MG63 (cell line): ENCODE measurements around the gene UNC5C. TPM values are rescaled to one million over a fixed set of nuclear protein-coding genes. Genes with fewer than 3 reads are reported as not detected.

Experiments
- DNase-seq: peaks from one replicate; pipeline ENCODE4 v3.0.0-alpha.2; 2020
- H3K27me3 ChIP-seq: fragments of 250-450 bp; sonication (Bioruptor Pico); 2 replicates; pipeline ENCODE4 v1.5.1; 2020; ENCODE audit warnings: mild to moderate bottlenecking, moderate library complexity
- H3K36me3 ChIP-seq: fragments of 250-450 bp; sonication (Bioruptor Pico); 2 replicates; pipeline ENCODE4 v1.5.1; 2020; ENCODE audit warnings: mild to moderate bottlenecking, moderate library complexity
- H3K4me3 ChIP-seq: fragments of 250-450 bp; sonication (Bioruptor Pico); 2 replicates; pipeline ENCODE4 v1.5.1; 2020; ENCODE audit warnings: mild to moderate bottlenecking, moderate library complexity
- H3K9me3 ChIP-seq: fragments of 250-450 bp; sonication (Bioruptor Pico); 2 replicates; pipeline ENCODE4 v1.5.1; 2020; ENCODE audit warnings: mild to moderate bottlenecking, moderate library complexity
- total RNA-seq: library from RNA; depleted of rRNA; stranded (reverse); fragments of >200 nt; shearing (Covaris generic); gene quantifications from 2 replicates; pipeline ENCODE4 v1.2.3, GENCODE V29; 2014; ENCODE audit warnings: low replicate concordance

UNC5C gene
- total RNA-seq, 1 experiment from 2014 or later, result not detected

DNA sequence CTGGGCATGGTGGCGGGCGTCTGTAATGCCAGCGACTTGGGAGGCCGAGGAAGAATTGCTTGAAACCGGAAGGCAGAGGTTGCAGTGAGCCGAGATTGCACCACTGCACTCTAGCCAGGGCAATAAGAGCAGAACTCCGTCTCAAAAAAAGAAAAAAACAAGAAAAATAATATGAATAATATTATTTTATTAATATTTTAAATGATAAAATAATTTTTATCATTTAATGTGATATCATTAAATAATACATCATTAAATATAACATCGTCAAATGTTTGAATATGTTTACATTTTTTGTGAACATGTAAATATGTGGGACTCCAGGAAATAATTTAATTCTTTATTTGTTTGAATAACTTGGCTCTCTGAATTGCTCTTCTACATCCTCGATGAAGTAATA is 15.5 kb downstream of the UNC5C start:
- Histone ChIP-seq H3K9me3 (no peaks in the 10 kb centered on the region), H3K36me3 (no peaks in the 10 kb centered on the region), H3K27me3 (no peaks in the 10 kb centered on the region), H3K4me3 (no peak overlapping the region)
- no peak for DNase-seq

DNA sequence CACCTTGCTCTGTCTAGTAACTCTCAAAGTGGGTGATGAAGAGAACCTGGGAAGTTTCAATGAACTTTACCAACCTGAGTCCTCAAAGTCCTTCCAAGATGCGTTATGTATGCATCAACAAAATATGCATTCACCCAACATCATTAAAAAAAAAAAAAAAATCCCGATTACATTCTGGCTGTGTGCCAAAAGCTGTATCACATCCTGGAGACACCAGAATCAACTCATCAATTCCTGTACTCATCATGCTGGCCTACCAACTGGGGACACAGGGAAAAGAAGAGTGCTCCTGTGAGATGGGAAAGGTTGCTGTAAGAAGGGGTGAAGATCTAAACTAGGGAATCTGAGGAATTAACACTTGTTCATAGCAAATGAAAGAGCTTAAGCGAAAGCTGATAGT is 16.5 kb downstream of the UNC5C start:
- no peak for DNase-seq
- no peaks in the 10 kb centered on the region for H3K36me3 ChIP-seq

DNA sequence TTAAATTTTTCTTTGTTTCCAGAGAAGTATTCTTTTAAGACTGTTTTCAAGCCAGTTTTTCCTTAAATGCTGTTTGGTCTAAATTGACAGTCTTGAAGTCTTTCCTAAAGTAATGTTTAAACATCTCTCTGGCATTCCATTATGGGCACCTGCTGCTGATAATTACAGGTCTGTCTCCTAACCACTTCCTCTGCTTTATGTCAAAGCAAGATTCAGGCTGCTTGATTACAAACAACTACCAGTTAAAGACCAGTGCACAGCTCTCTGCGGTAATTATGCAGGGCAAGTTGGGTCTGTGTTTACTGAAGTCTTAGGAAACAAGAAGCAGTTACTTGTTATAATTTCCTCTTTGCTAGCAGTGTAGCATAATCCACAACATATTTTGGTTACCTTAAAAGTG is 17.6 kb downstream of the UNC5C start:
- no peak for DNase-seq
- Histone ChIP-seq H3K36me3 (no peaks in the 10 kb centered on the region), H3K4me3 (no peak overlapping the region), H3K27me3 (no peaks in the 10 kb centered on the region), H3K9me3 (no peaks in the 10 kb centered on the region)

More for the DNA sequence above, 16.5 kb downstream of the UNC5C start:
- H3K4me3 ChIP-seq, result no peak overlapping the region
- no peaks in the 10 kb centered on the region for H3K27me3 ChIP-seq
- no peaks in the 10 kb centered on the region for H3K9me3 ChIP-seq

DNA sequence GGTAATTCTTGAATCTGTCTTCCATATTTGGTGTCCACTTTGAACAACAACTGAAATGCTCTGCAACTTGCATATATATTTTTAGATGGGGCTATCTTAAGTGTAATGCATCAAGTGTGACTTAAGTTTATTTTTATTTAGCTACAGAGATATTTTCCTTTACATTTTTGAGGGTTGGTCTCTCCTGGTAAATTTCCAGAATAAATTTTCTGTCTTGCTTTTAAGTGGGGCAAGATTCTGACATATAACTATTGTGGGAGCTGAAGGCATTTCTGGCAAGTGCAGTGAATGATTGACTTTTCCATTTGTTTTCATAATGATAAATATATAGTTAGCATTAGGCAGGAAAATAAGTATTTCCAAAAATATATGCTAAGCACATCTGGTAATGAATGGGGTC is 18.8 kb downstream of the UNC5C start:
- no peak for DNase-seq
- Histone ChIP-seq H3K4me3 (no peak overlapping the region), H3K36me3 (no peaks in the 10 kb centered on the region), H3K27me3 (no peaks in the 10 kb centered on the region), H3K9me3 (no peaks in the 10 kb centered on the region)

DNA sequence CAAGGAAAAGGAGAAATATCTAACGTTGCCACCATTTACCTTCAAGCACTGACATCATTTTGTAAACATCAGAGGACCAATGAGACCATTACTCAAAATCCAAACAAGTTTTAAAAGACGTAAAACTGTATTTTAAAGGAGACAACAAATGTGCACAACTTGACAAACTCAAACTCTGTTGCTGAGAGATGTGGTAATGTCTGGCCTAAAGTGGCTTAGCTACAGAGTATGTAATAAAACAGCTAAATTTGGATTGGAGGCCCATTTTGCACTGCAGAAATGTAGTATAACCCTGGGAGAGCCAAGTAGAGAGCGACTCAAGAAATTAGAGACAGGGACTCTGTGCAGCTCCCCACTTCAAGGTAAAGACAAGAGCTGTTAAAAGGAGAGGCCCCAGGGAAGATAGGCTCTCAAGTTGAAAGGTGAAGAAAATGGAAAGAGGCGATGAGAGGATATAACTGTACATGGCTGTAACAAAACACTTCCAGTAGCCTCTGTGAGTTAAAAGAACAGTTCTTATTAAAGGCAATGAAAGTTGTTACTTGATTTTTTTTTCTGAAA is 20.3 kb downstream of the UNC5C start:
- no peaks in the 10 kb centered on the region for H3K36me3 ChIP-seq
- no peak for DNase-seq
- H3K9me3 ChIP-seq, result no peaks in the 10 kb centered on the region
- H3K4me3 ChIP-seq, result no peak overlapping the region
- no peaks in the 10 kb centered on the region for H3K27me3 ChIP-seq

DNA sequence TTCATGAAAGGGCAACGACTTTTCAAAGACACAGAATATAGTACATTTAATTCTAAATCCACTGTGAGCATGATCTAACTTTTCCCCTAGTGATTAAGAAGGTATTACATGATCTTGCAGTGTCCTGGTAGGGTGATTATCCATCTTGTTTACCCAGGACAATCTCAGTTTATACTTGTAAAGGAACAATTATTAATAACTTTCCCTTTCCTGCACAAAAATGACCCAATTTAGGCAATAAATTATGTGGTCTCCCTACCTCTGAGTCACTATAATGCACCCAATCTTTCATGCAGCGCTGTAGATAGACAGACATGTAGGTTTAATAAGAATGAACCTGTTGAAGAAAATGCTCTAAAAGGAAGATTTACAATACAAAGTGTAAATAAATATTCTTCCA is 22.7 kb downstream of the UNC5C start:
- no peak for DNase-seq
- no peaks in the 10 kb centered on the region for H3K27me3 ChIP-seq
- no peaks in the 10 kb centered on the region for H3K36me3 ChIP-seq
- no peaks in the 10 kb centered on the region for H3K9me3 ChIP-seq
- H3K4me3 ChIP-seq, result no peak overlapping the region

DNA sequence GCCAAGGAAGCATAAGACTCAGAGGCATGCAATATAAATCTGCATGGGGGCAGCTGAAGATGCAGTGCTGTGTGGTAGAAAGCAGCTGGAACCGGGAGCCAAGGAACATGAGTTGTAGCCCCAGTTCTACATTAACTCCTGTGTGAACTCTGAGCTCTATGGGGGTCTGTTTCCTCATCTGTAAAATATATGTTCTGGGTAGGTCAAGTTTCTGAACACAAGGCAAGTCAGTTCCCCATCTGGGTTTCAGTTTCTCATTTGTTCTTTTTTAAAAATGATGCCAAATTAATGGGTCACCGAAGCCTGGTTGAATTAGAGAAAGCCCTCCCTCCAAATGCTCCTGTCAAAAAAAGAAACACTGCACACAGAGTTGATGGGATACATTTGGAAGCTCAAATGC is 24.0 kb downstream of the UNC5C start:
- Histone ChIP-seq H3K9me3 (no peaks in the 10 kb centered on the region), H3K4me3 (no peak overlapping the region), H3K27me3 (no peaks in the 10 kb centered on the region), H3K36me3 (no peaks in the 10 kb centered on the region)
- no peak for DNase-seq

DNA sequence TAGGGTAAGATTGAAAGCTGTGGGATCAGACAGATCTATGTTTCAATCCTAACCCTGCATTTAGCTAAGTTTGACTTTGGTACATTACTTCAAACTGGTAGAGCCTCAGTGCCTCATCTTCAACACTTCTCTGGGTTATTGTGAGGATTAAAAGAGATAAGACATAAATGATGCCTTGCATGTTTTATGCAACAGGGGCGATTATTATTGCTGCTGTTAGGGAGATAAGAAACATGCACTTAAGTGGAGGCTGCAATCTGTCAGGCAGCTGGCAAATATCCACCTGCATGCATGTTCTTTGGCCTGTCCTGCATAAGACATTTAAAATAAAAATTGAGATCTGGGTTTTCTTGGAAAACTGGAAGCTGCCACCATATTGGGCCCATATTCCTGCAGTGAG is 24.6 kb downstream of the UNC5C start:
- no peaks in the 10 kb centered on the region for H3K36me3 ChIP-seq
- H3K27me3 ChIP-seq, result no peaks in the 10 kb centered on the region
- no peaks in the 10 kb centered on the region for H3K9me3 ChIP-seq
- no peak for DNase-seq
- no peak overlapping the region for H3K4me3 ChIP-seq

DNA sequence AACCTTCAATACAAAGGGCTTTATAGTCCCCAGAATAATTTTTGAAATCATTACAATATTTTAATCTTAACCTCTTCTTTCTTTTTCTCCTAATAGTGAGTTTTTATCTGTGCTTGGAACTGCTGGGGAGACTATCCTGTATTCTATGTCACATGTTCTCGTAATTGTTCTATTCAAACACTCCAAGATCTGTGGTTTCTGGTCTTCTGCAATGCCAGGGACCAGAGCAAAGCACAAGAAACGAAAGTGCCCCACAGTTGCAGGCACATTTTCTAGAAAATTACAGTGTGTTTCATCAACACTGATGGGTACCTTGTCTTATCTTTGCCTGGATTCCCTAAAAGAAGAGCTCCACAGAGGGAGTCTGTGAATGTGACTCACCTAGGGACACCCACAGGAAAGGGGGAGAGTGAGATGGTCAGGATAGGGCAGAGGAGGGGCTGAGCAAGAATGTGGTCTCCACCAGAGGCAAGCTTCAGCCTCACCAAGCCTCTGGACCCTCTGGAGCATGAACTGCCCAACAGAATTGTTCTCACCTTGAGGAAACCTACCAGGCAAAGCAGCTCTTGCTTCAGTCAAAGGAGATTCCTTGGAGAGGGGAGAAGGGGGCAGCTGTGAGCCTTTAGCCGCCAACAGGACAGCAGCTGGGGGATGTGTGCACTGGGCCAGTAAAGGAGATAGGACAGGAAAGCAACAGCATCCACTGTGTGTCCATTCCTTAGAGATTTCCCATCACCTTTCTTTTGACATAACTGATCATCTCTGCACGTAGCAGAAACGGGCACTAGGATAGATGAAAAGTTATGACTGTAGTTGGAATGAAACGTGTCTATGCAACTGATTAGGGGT is 25.9 kb downstream of the UNC5C start:
- Histone ChIP-seq H3K4me3 (no peak overlapping the region), H3K36me3 (no peaks in the 10 kb centered on the region), H3K9me3 (no peaks in the 10 kb centered on the region), H3K27me3 (no peaks in the 10 kb centered on the region)
- DNase-seq, result no peak

DNA sequence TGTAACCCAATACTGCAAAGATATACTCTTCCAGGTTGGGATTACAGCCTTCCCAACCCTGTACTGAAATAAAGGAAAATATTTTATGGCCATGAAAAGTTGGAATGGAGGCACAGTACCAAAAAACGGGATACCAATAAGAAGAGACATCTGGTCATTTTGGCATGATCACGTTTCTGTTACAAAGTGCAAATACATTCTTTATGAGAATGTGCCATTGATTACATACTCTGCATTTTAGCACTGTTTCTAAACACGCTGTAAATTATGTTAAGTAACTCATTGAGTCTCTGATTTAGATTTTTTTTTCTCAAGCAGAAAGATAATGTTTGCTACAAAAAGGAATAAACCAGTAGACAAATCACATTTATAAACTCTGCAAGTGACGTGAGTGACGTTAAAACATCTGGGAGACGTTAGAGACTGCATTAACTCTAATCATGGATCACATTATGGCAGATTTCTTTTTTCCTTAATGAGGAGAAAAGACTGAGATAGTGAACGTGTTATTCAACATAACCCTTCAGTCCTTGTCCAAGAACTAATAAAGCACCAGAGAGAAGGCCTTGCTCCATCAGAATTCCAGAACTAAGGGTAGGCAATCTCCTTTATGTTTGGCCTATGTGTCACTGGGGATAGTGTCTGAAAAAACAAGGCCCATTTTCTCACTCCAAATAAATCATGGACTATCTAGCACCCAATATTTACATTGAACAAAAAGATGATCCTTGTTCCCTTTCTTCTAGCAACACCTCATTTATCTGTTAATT is 31.0 kb downstream of the UNC5C start:
- Histone ChIP-seq H3K9me3 (no peaks in the 10 kb centered on the region), H3K4me3 (no peak overlapping the region), H3K36me3 (no peaks in the 10 kb centered on the region), H3K27me3 (no peaks in the 10 kb centered on the region)
- DNase-seq, result no peak

DNA sequence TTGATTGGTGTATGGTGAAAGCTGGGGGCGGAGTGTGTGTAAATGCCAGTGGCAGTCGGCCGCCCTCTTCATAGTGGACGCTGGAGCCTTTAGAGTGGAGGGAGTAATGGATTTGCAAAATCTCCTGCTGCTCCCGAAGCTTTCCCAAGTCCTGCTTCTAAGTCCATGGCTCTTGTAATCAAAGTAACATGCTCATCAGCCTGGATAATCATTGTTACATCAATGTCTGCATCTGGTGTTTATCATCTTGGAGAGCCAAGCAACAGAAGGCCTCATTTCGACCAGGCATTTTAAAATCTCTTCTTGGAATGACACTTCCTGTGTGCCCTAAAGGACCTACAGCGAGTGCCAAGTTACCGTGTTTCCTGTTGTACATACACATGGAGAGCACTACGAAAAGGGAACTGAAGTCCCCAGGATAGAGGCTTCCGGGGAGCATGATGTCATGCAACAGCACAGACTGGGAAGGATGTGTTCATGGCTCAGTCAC is 32.2 kb downstream of the UNC5C start:
- no peaks in the 10 kb centered on the region for H3K36me3 ChIP-seq
- no peak for DNase-seq
- no peak overlapping the region for H3K4me3 ChIP-seq
- no peaks in the 10 kb centered on the region for H3K27me3 ChIP-seq
- H3K9me3 ChIP-seq, result no peaks in the 10 kb centered on the region

DNA sequence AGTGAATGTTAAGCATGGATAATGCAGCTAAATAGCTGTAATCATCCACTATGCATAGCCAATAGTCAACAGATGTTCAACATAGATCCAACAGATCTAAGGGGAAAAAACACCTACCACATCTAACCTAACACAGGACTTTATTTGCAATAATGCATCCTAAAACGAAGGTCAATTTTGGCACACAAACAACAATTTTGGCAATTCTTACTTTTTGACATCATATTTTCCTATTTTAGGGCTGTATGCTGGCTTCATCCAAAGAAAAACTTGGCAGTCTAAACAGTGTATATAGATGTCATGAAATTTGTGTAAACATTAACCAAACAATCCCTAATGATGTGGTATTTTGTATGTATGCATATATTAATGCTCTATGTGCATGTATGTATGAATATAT is 33.2 kb downstream of the UNC5C start:
- DNase-seq, result no peak
- no peaks in the 10 kb centered on the region for H3K27me3 ChIP-seq
- H3K4me3 ChIP-seq, result no peak overlapping the region
- H3K36me3 ChIP-seq, result no peaks in the 10 kb centered on the region
- no peaks in the 10 kb centered on the region for H3K9me3 ChIP-seq

DNA sequence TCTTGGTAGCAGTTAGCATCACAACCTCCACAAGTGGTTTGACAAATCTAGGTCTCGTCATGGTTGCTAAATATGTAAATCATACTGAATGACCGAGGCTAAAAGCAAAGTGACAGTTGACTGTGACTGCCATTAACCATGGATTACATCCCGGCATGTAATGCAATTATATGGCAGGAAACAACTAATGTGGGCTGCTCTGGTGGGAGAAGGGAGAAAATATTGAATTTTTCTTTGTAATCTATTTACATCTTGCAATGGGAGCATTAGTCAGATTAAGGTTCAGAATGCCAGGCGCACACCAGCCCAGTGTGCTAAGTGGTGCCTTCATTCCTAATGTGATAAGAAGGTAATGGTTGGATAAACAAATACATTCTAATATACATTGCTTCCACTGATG is 35.8 kb downstream of the UNC5C start:
- Histone ChIP-seq H3K4me3 (no peak overlapping the region), H3K9me3 (no peaks in the 10 kb centered on the region), H3K27me3 (no peaks in the 10 kb centered on the region), H3K36me3 (no peaks in the 10 kb centered on the region)
- no peak for DNase-seq

DNA sequence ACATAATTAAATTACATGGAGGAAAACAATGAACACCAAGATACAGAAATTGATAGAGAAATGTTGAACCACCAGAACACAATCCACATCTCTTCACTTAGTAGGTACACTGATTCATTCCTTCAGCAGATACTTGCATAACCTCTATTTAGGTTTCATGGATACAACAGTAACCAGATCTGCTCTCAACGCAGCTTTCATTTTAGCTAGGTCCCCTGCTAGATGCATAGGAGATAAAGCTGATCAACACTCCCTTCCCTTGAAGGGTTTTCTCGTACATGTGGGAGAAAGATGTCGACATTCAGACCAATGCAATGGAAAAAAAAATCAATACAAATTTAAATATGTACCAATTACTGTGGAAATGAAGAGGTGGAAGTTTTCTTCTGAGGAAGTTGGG is 37.3 kb downstream of the UNC5C start:
- no peaks in the 10 kb centered on the region for H3K27me3 ChIP-seq
- no peak for DNase-seq
- H3K36me3 ChIP-seq, result no peaks in the 10 kb centered on the region
- H3K4me3 ChIP-seq, result no peak overlapping the region
- H3K9me3 ChIP-seq, result no peaks in the 10 kb centered on the region

DNA sequence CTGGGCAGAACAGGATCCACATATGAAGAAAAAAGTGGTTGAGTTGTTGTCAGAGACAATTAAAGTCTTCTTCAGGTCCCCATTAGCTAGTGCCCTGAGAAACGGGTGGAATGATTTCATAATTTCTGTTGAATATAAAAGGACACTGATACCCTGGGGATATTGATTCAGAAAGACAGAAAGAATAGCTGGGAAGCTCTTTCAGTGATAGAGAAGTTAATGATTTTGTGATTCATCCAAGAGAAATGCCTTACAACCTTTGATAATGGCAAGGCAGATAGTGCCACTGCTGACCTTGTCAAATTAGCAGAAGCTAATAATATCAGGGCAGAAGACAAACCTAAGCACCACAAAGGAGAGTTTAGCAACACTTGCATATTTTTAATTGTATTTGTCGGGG is 37.9 kb downstream of the UNC5C start:
- Histone ChIP-seq H3K4me3 (no peak overlapping the region), H3K27me3 (no peaks in the 10 kb centered on the region), H3K9me3 (no peaks in the 10 kb centered on the region), H3K36me3 (no peaks in the 10 kb centered on the region)
- no peak for DNase-seq

DNA sequence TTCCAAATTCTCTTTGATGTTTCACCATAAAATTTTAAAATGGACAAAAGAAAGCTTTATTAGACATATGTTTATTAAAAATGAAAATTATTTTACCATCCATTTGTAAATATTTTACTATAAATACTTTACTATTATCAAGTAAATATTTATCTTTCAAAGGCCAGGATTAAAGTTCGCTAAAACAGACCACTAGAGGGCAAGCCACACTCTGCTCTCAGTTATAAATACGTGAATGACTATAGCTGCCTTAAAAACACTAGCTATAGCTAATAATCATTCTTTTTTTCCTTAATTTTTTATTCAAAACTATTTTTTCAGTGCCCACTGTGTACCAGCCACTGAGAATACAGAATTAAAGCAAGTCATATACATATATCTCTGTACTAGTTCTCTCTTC is 38.6 kb downstream of the UNC5C start:
- Histone ChIP-seq H3K36me3 (no peaks in the 10 kb centered on the region), H3K27me3 (no peaks in the 10 kb centered on the region), H3K4me3 (no peak overlapping the region), H3K9me3 (no peaks in the 10 kb centered on the region)
- DNase-seq, result no peak

DNA sequence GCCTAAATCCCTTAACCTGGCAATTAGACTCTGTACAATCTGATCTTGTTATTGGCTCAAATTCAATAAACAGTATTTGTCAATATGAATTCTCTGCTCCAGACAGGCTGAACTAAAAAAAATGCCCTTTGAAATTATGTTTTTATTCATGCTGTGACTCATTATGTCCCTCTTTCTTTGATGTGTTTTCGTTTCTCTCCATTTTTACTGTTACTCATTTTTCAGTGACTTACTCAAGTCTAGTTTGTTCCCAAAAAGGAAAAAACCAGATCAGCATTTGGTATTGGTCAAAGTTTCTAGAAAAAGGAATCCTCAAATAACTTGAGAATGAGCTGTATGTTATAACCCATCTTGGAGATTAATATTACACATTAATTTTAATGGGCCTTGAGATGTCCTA is 40.4 kb downstream of the UNC5C start:
- Histone ChIP-seq H3K36me3 (no peaks in the 10 kb centered on the region), H3K9me3 (no peaks in the 10 kb centered on the region)
- DNase-seq, result no peak

More for the DNA sequence above, 40.4 kb downstream of the UNC5C start:
- no peak overlapping the region for H3K4me3 ChIP-seq
- no peaks in the 10 kb centered on the region for H3K27me3 ChIP-seq
